ENCODE data around the gene MIPOL1. TPM values are rescaled to one million over a fixed set of nuclear protein-coding genes. Genes with fewer than 3 reads are reported as not detected.

MIPOL1 gene, protein sequence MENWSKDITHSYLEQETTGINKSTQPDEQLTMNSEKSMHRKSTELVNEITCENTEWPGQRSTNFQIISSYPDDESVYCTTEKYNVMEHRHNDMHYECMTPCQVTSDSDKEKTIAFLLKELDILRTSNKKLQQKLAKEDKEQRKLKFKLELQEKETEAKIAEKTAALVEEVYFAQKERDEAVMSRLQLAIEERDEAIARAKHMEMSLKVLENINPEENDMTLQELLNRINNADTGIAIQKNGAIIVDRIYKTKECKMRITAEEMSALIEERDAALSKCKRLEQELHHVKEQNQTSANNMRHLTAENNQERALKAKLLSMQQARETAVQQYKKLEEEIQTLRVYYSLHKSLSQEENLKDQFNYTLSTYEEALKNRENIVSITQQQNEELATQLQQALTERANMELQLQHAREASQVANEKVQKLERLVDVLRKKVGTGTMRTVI
- total RNA-seq = 30.2 and 36.0 TPM in 2 replicates

DNA sequence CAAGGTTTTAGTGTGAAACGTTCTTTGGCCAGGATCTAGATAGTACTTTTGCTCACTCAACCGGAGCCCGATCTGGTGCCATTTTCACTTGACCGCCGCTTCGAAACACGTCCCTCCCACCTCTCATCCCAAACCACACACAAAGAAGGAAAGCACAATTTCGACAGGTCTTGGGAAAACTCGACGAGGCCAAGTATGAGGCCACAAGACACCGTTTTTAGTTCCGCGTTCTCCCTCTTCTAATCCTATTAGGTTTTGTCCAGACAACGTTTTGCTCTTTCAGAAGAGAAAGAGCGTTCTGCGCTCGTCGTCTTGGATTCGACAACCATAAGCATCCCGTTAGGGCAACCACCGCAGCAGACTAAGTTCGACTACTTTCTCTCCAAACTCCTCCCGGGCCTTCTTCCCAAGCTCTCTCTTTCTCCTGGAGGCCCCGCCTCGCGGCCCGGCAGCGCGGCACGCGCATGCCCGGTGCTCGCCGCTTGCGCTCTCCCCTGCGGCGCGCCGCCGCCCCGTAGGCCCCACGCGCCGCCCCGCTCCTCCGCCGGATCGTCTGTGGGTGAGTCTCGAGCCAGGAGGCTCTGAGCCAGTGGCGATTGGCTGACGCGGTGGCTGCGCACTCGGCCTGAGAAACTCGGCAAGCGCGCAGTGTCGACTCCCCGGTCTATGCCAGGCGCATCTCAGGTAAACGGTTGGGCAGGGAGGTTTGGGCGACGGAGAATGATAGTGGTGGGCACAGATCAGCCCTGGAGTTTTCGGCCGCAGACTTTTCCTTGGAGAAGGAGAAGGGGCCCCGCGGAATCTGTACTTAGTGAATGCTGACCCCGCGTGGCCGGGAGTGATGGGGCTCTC, at the start of gene MIPOL1:
TSS of gene MIPOL1 (plus strand) at position 517 of the 852 bp plus-strand sequence. CDS start 49,952 bp downstream, outside the sequence.

GRCh38 chr14:37172024-37172869, 25.5 kb upstream of the MIPOL1 start, which contains the start of gene SLC25A21:
TSS of gene SLC25A21 (minus strand) at chr14:37172606.

GRCh38 chr14:37594971-37595808, 397.5 kb downstream of the MIPOL1 start, which contains the start of the genes FOXA1 and TTC6:
TSS of gene FOXA1 (minus strand) at chr14:37595249. CDS start at chr14:37594972, 277 bp downstream.
TSS of gene TTC6 (plus strand) at chr14:37595629. CDS start at chr14:37622065, 26,436 bp downstream.

Other genes starting within 250 kb of the MIPOL1 start
- gene SLC25A21, start 25.3 kb upstream of the MIPOL1 start, total RNA-seq = 1.4 and 2.3 TPM in 2 replicates

Measured in epithelial cell of umbilical artery (primary cell).